ENCODE measurements around the gene PYGB.
"Not testable (repeated sequence)": the region's sequence is repeated elsewhere in the genome, so short reads cannot be mapped to it uniquely, and the experiment has no call there.

PYGB gene

GRCh38 chr20:25296094-25297093, 48.5 kb downstream of the PYGB start:
- DNase-seq (ENCODE audit: low read depth), result no peak

- DNase-seq (ENCODE audit: low read depth), result no peak
These were observed 49.4 kb downstream of the PYGB start for GRCh38 chr20:25297141-25297905.

GRCh38 chr20:25299806-25300205, 51.9 kb downstream of the PYGB start:
- DNase-seq (ENCODE audit: low read depth), result no peak

GRCh38 chr20:25300496-25301170, 52.7 kb downstream of the PYGB start:
- no peak for DNase-seq (ENCODE audit: low read depth)

GRCh38 chr20:25301357-25301920, 53.6 kb downstream of the PYGB start:
- no peak for DNase-seq (ENCODE audit: low read depth)

GRCh38 chr20:25302596-25302995, 54.7 kb downstream of the PYGB start:
- DNase-seq (ENCODE audit: low read depth), result no peak

GRCh38 chr20:25303292-25304024, 55.6 kb downstream of the PYGB start:
- DNase-seq (ENCODE audit: low read depth), result no peak

- no peak for DNase-seq (ENCODE audit: low read depth)
These were observed 56.2 kb downstream of the PYGB start for GRCh38 chr20:25304025-25304549.

GRCh38 chr20:25306991-25307903, 59.4 kb downstream of the PYGB start:
- DNase-seq (ENCODE audit: low read depth), result no peak

- no peak for DNase-seq (ENCODE audit: low read depth)
These were observed 60.2 kb downstream of the PYGB start for GRCh38 chr20:25308083-25308491.

- no peak for DNase-seq (ENCODE audit: low read depth)
These were observed 60.9 kb downstream of the PYGB start for GRCh38 chr20:25308671-25309394.

- no peak for DNase-seq (ENCODE audit: low read depth)
These were observed 61.7 kb downstream of the PYGB start for GRCh38 chr20:25309395-25310267.

- DNase-seq (ENCODE audit: low read depth), result no peak
These were observed 62.5 kb downstream of the PYGB start for GRCh38 chr20:25310268-25310920.

- DNase-seq (ENCODE audit: low read depth), result no peak
These were observed 63.2 kb downstream of the PYGB start for GRCh38 chr20:25310921-25311728.

- not testable (repeated sequence) for DNase-seq (ENCODE audit: low read depth)
These were observed 64.8 kb downstream of the PYGB start for GRCh38 chr20:25312716-25313115.

GRCh38 chr20:25313593-25313992, 65.7 kb downstream of the PYGB start:
- DNase-seq (ENCODE audit: low read depth), result no peak

Measured in stimulated activated CD8-positive, alpha-beta memory T cell treated with anti-CD3 and anti-CD28 coated beads, Interleukin-15, amount 100 ng/mL, for 24 hours (primary cell).